HepG2 (cell line): ENCODE measurements around the gene PIANP. TPM values are rescaled to one million over a fixed set of nuclear protein-coding genes. Genes with fewer than 3 reads are reported as not detected.
A peak's percentile ranks its signal among the peaks of the same experiment; 100 is the strongest.

Experiments
- AFF4 ChIP-seq: sonication (generic); formaldehyde crosslinking; IDR thresholded peaks from 2 replicates; pipeline ENCODE4 v1.4.0; 2020; ENCODE audit warnings: missing genetic modification reagents
- ELF1 ChIP-seq: sonication (generic); formaldehyde crosslinking; IDR thresholded peaks from 2 replicates; pipeline ENCODE4 v1.4.0; 2020; ENCODE audit warnings: missing genetic modification reagents
- ELF4 ChIP-seq: sonication (generic); formaldehyde crosslinking; IDR thresholded peaks from 2 replicates; pipeline ENCODE4 v1.5.0; 2020; ENCODE audit warnings: missing genetic modification reagents, mild to moderate bottlenecking, moderate library complexity, borderline replicate concordance
- FOXO1 ChIP-seq: sonication (generic); formaldehyde crosslinking; IDR thresholded peaks from 2 replicates; pipeline ENCODE4 v1.4.0; 2020; ENCODE audit warnings: missing genetic modification reagents
- HMGA1 ChIP-seq: sonication (generic); formaldehyde crosslinking; conservative IDR thresholded peaks from 2 replicates; pipeline ENCODE4 v1.4.0; 2020; ENCODE audit warnings: missing genetic modification reagents
- KIAA2018 ChIP-seq: sonication (generic); formaldehyde crosslinking; IDR thresholded peaks from 2 replicates; pipeline ENCODE4 v1.5.0; 2020; ENCODE audit warnings: mild to moderate bottlenecking, missing genetic modification reagents, borderline replicate concordance
- PHF20 ChIP-seq: sonication (generic); formaldehyde crosslinking; IDR thresholded peaks from 2 replicates; pipeline ENCODE4 v1.5.0; 2020; ENCODE audit warnings: mild to moderate bottlenecking, missing genetic modification reagents
- RARG ChIP-seq: sonication (generic); formaldehyde crosslinking; IDR thresholded peaks from 2 replicates; pipeline ENCODE4 v1.4.0; 2020; ENCODE audit warnings: low read depth, mild to moderate bottlenecking, missing genetic modification reagents
- RBFOX2 ChIP-seq: fragments of 200-400 bp; formaldehyde crosslinking; IDR thresholded peaks from 2 replicates; pipeline ENCODE4 v1.6.1; 2017; ENCODE audit warnings: low read depth, mild to moderate bottlenecking, low read length
- SPEN ChIP-seq: sonication (generic); formaldehyde crosslinking; IDR thresholded peaks from 2 replicates; pipeline ENCODE4 v1.5.1; 2020; ENCODE audit warnings: low read depth, mild to moderate bottlenecking, missing genetic modification reagents
- SSRP1 ChIP-seq: IDR thresholded peaks from 2 replicates; pipeline ENCODE4 v1.6.1; 2016; ENCODE audit warnings: control low read depth
- TCF12 ChIP-seq, 2 experiments: fragments of 450-650 bp in 1 of 2; sonication (generic) in 1 of 2; formaldehyde crosslinking in 1 of 2; IDR thresholded peaks; 2 replicates each; pipeline versions ENCODE4 v1.6.1 to v1.8.0; 2017 to 2022; ENCODE audit warnings: antibody characterized with exemption in 1 of 2, mild to moderate bottlenecking in 1 of 2, missing genetic modification reagents in 1 of 2, moderate library complexity in 1 of 2
- ZBTB8A ChIP-seq: sonication (generic); formaldehyde crosslinking; IDR thresholded peaks from 2 replicates; pipeline ENCODE4 v1.4.0; 2020; ENCODE audit warnings: mild to moderate bottlenecking, low read depth, missing genetic modification reagents, borderline replicate concordance
- ZFAT ChIP-seq: sonication (generic); formaldehyde crosslinking; conservative IDR thresholded peaks from 2 replicates; pipeline ENCODE4 v1.8.1; 2023; ENCODE audit warnings: missing genetic modification reagents, inconsistent platforms
- ZNF274 ChIP-seq: sonication (generic); formaldehyde crosslinking; IDR thresholded peaks from 2 replicates; pipeline ENCODE4 v1.5.1; 2020; ENCODE audit warnings: mild to moderate bottlenecking, missing genetic modification reagents
- ZNF557 ChIP-seq: sonication (generic); formaldehyde crosslinking; IDR thresholded peaks from 2 replicates; pipeline ENCODE4 v1.4.0; 2020; ENCODE audit warnings: missing genetic modification reagents
- ZUFSP ChIP-seq: sonication (generic); formaldehyde crosslinking; IDR thresholded peaks from 2 replicates; pipeline ENCODE4 v1.9.0; 2021; ENCODE audit warnings: missing genetic modification reagents, mild to moderate bottlenecking, borderline replicate concordance
- polyA plus RNA-seq, 8 experiments: library from polyadenylated mRNA; depleted of rRNA in 3 of 8; stranded (reverse) in 7 of 8; unstranded in 1 of 8; fragments of >200 nt; fragmentation: Illumina TruSeq in 4 of 8; extraction: Trizol in 4 of 8; gene quantifications; 2 replicates each; pipeline versions ENCODE4 v1.2.1 to v1.2.3, GENCODE V29; 2011 to 2016; ENCODE audit warnings: low read depth in 4 of 8, missing spikeins in 1 of 8, mixed read lengths in 1 of 8; ENCODE audit not compliant: insufficient read depth in 1 of 8
- total RNA-seq, 5 experiments: library from RNA; depleted of rRNA; stranded (reverse); fragments of >200 nt; fragmentation: Illumina TruSeq; extraction: Trizol; gene quantifications; 2 replicates each; pipeline ENCODE4 v1.2.3, GENCODE V29; 2016; ENCODE audit warnings: low read depth in 1 of 5

The PIANP gene
- total and polyA plus RNA-seq, 2 of the 13 experiments (the other 11 are each of a cell fraction or from before 2014, with no cell fraction given): not detected

- TF ChIP-seq ELF4 (no peak), PHF20 (CRISPR knock-in tag) (peak; percentile 74; the same call in 1 of the 2 replicates), ZUFSP (no peak), KIAA2018 (CRISPR knock-in tag) (no peak), SSRP1 (no peak), ELF1 (CRISPR knock-in tag) (peak; percentile 83), FOXO1 (CRISPR knock-in tag) (no peak), ZBTB8A (CRISPR knock-in tag) (no peak), ZFAT (CRISPR knock-in tag) (no peak), RBFOX2 (0 out of 2 replicates have a peak, but pooled peaks have one; percentile 22), AFF4 (CRISPR knock-in tag) (no peak), ZNF274 (peak; percentile 86; the same call in 1 of the 2 replicates), ZNF557 (CRISPR knock-in tag) (no peak), HMGA1 (CRISPR knock-in tag) (no peak), TCF12 (IDR thresholded peaks at IDR 0.05) (no peak), TCF12 (CRISPR knock-in tag; IDR thresholded peaks at IDR 0.05) (no peak), RARG (CRISPR knock-in tag) (no peak), SPEN (CRISPR knock-in tag) (no peak)
Observed at GRCh38 chr12:6644257-6644596, 56.4 kb downstream of the PIANP start (continued).
